ENCODE results near the gene PLCB2.

The PLCB2 gene

DNA sequence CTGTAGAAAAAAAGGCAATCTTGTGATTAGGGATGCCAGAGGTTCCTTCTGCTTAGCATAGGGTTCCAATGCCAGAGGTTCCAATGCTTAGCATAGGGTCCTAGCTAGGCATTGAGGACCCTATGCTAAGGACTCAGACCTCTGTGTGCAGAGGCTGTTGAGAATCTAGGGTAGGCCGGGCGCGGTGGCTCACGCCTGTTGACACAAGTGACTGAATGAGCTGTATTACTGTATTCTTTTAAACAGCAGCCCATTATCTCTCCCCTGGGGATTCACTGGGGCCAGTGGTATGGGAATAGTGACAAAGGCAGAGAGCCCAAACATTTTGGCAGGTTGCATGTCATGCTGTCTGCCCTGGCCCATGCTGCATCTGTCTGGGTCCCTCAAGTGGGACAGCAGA is 52.7 kb downstream of the PLCB2 start:
- H3K36me3 ChIP-seq: no peaks in the 10 kb centered on the region
- no peak overlapping the region for H3K27ac ChIP-seq
- H3K9me3 ChIP-seq: no peaks in the 10 kb centered on the region
- TF ChIP-seq, protein P1, sequence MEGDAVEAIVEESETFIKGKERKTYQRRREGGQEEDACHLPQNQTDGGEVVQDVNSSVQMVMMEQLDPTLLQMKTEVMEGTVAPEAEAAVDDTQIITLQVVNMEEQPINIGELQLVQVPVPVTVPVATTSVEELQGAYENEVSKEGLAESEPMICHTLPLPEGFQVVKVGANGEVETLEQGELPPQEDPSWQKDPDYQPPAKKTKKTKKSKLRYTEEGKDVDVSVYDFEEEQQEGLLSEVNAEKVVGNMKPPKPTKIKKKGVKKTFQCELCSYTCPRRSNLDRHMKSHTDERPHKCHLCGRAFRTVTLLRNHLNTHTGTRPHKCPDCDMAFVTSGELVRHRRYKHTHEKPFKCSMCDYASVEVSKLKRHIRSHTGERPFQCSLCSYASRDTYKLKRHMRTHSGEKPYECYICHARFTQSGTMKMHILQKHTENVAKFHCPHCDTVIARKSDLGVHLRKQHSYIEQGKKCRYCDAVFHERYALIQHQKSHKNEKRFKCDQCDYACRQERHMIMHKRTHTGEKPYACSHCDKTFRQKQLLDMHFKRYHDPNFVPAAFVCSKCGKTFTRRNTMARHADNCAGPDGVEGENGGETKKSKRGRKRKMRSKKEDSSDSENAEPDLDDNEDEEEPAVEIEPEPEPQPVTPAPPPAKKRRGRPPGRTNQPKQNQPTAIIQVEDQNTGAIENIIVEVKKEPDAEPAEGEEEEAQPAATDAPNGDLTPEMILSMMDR (IDR thresholded peaks at IDR 0.05): no peak
- peaks cover 11 to 17% of the 10 kb centered on the region in 2 experiments for H3K4me1 ChIP-seq (ENCODE audit: control insufficient read depth in 1 of 2, insufficient read depth in 1 of 2, low read depth in 1 of 2, low read length in 1 of 2)
- no peak overlapping the region for H3K4me3 ChIP-seq (ENCODE audit: low read depth in 1 of 2, low read length in 1 of 2)
- H3K27me3 ChIP-seq: peaks cover 59% of the 10 kb centered on the region

DNA sequence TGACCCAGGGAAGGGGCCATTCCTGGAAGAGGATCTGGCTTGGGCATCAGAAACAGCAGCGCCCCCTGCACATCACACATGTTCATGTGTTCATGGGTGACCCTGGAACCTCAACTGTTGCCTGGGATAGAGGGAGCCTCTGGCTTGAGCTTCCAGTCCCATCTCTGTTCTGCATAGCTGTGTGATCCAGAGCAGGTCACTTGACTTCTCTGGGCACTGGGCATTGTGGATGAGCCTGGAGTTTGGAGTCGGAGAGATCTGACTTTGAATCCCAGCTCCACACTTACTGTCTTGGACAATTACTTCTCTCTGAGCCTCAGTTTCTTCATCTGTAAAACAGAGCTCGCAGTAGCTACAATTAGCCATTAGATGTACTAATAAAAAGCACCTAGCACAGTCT is 53.3 kb downstream of the PLCB2 start:
- Histone ChIP-seq H3K9me3 (no peaks in the 10 kb centered on the region), H3K4me1 (ENCODE audit: control insufficient read depth in 1 of 2, insufficient read depth in 1 of 2, low read depth in 1 of 2, low read length in 1 of 2) (peaks cover 11 to 17% of the 10 kb centered on the region in 2 experiments), H3K4me3 (ENCODE audit: low read depth in 1 of 2, low read length in 1 of 2) (no peak overlapping the region), H3K36me3 (no peaks in the 10 kb centered on the region), H3K27me3 (peaks cover 64% of the 10 kb centered on the region), H3K27ac (no peak overlapping the region)
- TF ChIP-seq, protein P1 (IDR thresholded peaks at IDR 0.05): no peak

DNA sequence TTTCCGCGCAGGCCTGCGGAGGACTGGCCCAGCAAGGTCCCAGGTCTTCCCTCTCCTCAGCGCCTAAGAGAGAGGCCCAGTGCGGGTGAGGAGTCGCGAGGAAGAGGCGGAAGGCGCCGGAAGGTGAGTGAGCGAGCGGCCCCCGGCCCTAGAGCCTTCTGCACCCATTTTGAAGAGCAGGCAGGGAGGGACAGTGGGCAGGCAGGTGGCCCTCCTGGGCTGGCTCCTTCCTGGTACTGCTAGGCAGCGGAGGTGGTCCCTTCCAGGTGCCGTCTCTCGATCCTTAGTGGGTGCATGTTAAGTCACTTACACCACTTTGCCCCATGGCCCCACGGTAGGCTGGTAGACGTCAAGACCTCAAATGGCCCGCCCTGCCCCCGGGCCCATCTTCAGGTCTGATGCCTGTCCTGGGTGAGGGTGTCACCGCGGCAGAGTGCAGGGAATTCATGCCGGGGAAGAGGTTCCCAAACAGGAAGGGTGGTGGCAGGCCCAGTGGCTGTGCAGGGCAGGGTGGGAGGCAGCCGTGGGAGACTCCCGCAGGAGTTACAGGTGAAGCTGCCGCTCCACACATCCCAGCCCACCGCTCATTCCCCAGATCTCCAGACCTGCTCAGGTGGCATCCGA is 54.5 kb downstream of the PLCB2 start:
- H3K27me3 ChIP-seq: peaks cover 62% of the 10 kb centered on the region

DNA sequence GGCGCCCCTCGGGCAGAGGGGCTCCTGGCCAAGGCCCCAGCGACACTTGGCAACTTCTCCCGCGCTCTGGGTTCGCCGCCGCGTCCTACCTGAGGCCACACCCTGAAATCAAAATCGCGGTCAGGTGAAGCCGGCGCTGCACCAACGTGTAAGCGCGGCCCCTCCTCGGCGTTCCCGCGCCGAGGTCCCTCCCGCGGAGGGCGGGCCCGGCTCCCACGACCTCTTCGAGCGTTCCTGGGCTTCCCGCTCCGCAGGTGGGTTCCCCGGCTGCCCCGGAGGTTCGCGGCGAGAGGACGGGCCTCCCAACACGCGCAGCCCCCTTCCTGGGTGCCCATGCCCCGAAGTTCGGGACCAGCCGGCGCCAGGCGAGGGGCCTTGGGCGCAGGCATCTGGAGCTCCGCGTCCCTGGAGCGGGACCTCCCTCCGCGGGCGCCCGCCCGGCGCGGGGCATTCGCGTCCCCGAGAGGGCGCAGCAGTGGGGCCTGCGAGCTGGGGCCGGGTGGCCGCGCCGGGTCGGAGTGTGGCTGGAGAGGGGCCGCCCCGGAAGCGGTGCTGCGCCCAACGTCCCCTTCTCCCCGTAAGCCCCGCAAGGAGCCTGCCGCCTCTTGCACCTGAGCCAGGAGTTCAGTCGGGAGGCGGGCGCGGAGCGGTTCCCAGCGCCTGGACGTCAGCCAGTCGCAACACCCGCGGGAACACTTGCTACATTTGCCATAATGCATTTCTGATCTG is 55.1 kb downstream of the PLCB2 start:
- H3K4me3 ChIP-seq (ENCODE audit: low read depth in 1 of 2, low read length in 1 of 2): peak overlapping the region; percentile 10 to 57
- no peaks in the 10 kb centered on the region for H3K36me3 ChIP-seq
- H3K27ac ChIP-seq: no peak overlapping the region
- no peaks in the 10 kb centered on the region for H3K9me3 ChIP-seq
- TF ChIP-seq, protein P1 (IDR thresholded peaks at IDR 0.05): no peak
- H3K27me3 ChIP-seq: peaks cover 62% of the 10 kb centered on the region
- H3K4me1 ChIP-seq (ENCODE audit: control insufficient read depth in 1 of 2, insufficient read depth in 1 of 2, low read depth in 1 of 2, low read length in 1 of 2): peaks cover 11 to 17% of the 10 kb centered on the region in 2 experiments

More for the DNA sequence above, 54.5 kb downstream of the PLCB2 start:
- no peaks in the 10 kb centered on the region for H3K9me3 ChIP-seq
- no peak overlapping the region for H3K27ac ChIP-seq
- TF ChIP-seq, protein P1 (IDR thresholded peaks at IDR 0.05): no peak
- H3K4me3 ChIP-seq (ENCODE audit: low read depth in 1 of 2, low read length in 1 of 2): peak overlapping the region; percentile 10 to 57
- H3K36me3 ChIP-seq: no peaks in the 10 kb centered on the region
- H3K4me1 ChIP-seq (ENCODE audit: control insufficient read depth in 1 of 2, insufficient read depth in 1 of 2, low read depth in 1 of 2, low read length in 1 of 2): peaks cover 11 to 17% of the 10 kb centered on the region in 2 experiments

DNA sequence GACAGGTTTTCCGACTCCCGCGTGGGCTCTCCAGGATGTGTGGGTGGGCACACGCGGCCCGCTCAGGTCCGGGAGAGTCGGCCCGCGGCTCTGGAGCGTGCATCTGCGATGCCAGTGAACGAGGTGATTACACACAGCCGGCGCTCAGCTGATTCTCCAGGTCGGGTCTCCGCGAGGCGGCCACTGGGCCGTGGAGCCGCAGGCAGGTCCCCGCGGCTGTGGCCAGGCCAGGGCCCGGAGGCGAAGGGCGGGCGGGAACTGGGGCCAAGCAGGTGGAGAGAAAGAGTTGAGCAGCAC is 55.6 kb downstream of the PLCB2 start:
- H3K9me3 ChIP-seq: no peaks in the 10 kb centered on the region
- H3K36me3 ChIP-seq: no peaks in the 10 kb centered on the region
- H3K4me3 ChIP-seq (ENCODE audit: low read depth in 1 of 2, low read length in 1 of 2): peak overlapping the region in 1 of 2 experiments; percentile 57
- H3K4me1 ChIP-seq (ENCODE audit: control insufficient read depth in 1 of 2, insufficient read depth in 1 of 2, low read depth in 1 of 2, low read length in 1 of 2): peaks cover 11 to 17% of the 10 kb centered on the region in 2 experiments
- no peak overlapping the region for H3K27ac ChIP-seq
- TF ChIP-seq, protein P1 (IDR thresholded peaks at IDR 0.05): no peak
- H3K27me3 ChIP-seq: peaks cover 62% of the 10 kb centered on the region
